Upper lobe of left lung (tissue), 4 donors: ENCODE measurements around the gene SDK2.

Source experiments
- CTCF ChIP-seq, 6 experiments: fragments of 450-650 bp in 4 of 6; fragments of 200-600 bp in 2 of 6; sonication (generic) in 2 of 6; IDR thresholded peaks; one replicate each; pipeline ENCODE4 v1.5.1; 2016 to 2019; ENCODE audit warnings: antibody characterized with exemption in 6 of 6
- POLR2AphosphoS5 ChIP-seq, 2 donors: sonication (generic); formaldehyde crosslinking; IDR thresholded peaks; one replicate each; pipeline ENCODE4 v1.5.1; 2017; ENCODE audit warnings: antibody characterized with exemption in 2 of 2

- TF ChIP-seq CTCF (IDR thresholded peaks at IDR 0.05): no peak
- no peak for TF ChIP-seq POLR2AphosphoS5 (IDR thresholded peaks at IDR 0.05)
Measured at GRCh38 chr17:73503560-73503959, 140.7 kb downstream of the SDK2 start.
